GM12872 (cell line): ENCODE measurements around the gene RIOK1.

Source experiments
- TF ChIP-seq, protein P1 (sequence below): IDR thresholded peaks from 3 replicates; pipeline ENCODE4 v1.5.1; 2011; ENCODE audit warnings: low read depth, mild to moderate bottlenecking, low read length, moderate library complexity; ENCODE audit not compliant: insufficient read depth

RIOK1 gene

DNA sequence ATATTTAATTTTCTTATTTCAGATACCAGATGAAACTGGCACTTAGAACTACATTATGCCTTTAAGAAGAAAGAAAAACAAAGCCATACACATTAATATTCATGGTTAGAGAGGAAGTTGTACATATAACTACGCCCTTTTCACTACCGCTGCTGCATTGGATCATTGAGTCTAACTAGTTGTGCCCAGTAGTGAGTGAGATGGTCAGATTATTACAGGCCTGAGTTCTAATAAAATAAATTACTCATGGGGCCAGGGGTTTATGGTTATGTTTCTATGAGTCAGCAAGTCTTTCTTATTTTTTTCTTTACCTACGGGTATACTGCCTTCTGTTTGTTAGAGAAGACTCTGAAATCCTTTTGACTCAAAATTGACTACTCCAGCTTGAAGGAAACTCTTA, 11.5 kb downstream of the RIOK1 start:
- TF ChIP-seq, protein P1, sequence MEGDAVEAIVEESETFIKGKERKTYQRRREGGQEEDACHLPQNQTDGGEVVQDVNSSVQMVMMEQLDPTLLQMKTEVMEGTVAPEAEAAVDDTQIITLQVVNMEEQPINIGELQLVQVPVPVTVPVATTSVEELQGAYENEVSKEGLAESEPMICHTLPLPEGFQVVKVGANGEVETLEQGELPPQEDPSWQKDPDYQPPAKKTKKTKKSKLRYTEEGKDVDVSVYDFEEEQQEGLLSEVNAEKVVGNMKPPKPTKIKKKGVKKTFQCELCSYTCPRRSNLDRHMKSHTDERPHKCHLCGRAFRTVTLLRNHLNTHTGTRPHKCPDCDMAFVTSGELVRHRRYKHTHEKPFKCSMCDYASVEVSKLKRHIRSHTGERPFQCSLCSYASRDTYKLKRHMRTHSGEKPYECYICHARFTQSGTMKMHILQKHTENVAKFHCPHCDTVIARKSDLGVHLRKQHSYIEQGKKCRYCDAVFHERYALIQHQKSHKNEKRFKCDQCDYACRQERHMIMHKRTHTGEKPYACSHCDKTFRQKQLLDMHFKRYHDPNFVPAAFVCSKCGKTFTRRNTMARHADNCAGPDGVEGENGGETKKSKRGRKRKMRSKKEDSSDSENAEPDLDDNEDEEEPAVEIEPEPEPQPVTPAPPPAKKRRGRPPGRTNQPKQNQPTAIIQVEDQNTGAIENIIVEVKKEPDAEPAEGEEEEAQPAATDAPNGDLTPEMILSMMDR, result no peak

DNA sequence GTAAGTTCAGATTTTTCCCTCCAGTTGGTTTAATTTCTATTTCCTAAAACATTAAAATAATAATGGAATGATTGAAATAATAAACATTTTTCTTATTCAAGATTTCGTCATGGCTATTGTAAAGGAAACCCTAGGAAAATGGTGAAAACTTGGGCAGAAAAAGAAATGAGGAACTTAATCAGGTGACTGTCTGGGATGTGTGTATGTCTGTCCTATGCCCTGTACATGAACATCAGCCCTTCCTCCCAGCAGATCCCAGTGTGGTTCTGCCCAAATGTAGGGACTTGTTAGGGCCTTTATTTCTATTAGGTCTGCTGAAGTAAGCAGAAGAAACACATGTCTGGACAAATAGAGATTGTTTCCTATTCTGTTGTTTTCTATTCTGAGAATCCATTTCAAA, 13.1 kb downstream of the RIOK1 start:
- TF ChIP-seq, protein P1, result no peak

DNA sequence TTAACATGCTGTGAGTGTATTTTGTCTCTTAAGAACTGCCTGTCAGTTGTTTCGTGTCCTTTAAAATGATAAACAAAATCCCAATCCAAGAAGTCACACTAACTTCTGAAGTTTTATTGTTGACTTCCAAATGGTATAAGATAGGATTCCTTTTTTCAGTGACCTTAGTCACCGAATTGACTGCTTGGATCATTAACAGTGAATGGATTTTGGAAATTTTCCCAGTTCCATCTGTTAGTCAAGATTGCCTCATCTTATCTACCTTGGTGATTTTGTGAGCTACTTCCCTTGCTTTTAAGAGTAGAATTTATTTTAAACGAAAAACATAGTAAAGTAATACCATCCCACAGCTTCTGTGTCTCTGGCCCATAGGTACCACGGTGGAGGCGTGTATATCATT, 14.9 kb downstream of the RIOK1 start:
- TF ChIP-seq, protein P1, result no peak

DNA sequence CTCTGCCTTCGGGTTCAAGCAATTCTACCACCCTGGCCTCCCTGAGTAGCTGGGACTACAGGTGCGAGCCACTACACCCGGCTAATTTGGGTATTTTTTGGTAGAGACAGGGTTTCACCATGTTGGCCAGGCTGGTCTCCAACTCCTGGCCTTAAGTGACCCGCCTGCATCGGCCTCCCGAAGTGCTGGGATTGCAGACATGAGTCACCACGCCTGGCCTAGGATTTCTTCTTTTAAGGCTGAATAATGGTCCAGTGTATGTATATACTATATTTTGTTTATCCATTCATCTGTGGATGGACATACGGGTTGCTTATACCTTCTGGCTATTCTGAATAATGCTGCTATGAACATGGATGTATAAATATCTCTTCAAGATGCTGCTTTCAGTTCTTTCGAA, 17.1 kb downstream of the RIOK1 start:
- TF ChIP-seq, protein P1, result no peak

DNA sequence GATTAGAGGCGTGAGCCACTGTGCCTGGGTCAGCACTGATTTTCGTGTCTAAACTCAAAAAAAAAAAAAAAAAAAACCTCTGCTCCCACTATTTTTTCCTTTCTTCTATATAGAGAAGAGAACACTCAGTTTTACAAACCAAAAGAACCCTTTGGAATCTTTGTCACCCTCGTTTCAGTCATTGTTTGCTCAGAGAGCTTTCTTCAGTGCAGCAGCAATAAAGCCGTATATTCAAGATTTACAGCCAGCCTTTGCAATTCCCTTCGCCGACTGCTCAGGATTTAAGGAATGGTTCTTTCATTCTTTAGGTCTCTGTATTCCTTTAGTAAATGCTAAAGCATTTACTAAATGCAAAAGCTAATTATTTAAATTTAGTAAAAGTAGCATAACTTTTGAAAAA, 20.1 kb downstream of the RIOK1 start:
- TF ChIP-seq, protein P1, result no peak

DNA sequence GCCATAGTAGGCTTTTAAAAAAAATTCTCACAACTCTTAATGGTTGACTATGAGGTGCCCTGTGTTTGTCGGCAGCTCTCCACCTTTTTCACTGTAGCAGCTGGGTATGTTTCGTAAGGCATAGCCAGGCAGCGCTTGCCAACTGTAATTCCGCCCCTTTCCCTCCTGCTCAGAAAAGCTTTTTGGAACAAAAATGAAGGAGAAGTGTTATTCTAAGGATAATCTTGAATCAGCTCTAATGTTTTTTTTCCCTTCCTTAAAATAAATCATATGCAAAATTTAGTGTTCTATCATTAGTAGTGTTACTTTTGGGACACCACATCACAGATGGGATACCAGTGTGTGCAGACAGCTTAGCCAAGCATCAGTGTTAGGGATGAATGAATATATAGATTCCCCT, 21.2 kb downstream of the RIOK1 start:
- TF ChIP-seq, protein P1, result no peak

DNA sequence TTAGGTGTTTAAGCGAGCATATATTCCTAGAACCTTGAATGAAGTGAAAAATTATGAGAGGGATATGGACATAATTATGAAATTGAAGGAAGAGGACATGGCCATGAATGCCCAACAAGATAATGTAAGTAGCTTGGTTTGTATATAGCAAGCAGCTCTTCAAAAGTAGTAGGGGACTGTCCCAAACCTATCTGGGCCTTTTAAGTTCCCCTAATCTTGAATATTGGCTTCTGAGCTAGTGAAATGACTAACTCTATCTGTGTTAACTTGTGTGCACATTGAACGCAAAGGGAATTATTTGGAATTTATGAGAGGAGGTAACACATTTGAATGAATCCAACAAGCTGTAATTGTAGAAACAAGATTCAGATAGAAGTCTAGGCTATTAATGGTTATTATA, 21.7 kb downstream of the RIOK1 start:
- TF ChIP-seq, protein P1, result no peak
